ENCODE measurements around the gene NR4A3.

GRCh38 chr9:99885747-99886146 lies 64.1 kb downstream of the NR4A3 start:
- TF ChIP-seq RAD21 (IDR thresholded peaks at IDR 0.05; ENCODE audit: low read depth) (no peak), TEAD4 (IDR thresholded peaks at IDR 0.05) (no peak), CREB1 (IDR thresholded peaks at IDR 0.05; ENCODE audit: low read depth) (no peak), CEBPB (IDR thresholded peaks at IDR 0.05) (no peak), EGR1 (IDR thresholded peaks at IDR 0.05) (no peak)
- TF ChIP-seq, protein P1, sequence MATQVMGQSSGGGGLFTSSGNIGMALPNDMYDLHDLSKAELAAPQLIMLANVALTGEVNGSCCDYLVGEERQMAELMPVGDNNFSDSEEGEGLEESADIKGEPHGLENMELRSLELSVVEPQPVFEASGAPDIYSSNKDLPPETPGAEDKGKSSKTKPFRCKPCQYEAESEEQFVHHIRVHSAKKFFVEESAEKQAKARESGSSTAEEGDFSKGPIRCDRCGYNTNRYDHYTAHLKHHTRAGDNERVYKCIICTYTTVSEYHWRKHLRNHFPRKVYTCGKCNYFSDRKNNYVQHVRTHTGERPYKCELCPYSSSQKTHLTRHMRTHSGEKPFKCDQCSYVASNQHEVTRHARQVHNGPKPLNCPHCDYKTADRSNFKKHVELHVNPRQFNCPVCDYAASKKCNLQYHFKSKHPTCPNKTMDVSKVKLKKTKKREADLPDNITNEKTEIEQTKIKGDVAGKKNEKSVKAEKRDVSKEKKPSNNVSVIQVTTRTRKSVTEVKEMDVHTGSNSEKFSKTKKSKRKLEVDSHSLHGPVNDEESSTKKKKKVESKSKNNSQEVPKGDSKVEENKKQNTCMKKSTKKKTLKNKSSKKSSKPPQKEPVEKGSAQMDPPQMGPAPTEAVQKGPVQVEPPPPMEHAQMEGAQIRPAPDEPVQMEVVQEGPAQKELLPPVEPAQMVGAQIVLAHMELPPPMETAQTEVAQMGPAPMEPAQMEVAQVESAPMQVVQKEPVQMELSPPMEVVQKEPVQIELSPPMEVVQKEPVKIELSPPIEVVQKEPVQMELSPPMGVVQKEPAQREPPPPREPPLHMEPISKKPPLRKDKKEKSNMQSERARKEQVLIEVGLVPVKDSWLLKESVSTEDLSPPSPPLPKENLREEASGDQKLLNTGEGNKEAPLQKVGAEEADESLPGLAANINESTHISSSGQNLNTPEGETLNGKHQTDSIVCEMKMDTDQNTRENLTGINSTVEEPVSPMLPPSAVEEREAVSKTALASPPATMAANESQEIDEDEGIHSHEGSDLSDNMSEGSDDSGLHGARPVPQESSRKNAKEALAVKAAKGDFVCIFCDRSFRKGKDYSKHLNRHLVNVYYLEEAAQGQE (IDR thresholded peaks at IDR 0.05; ENCODE audit: low read depth), result no peak

Measured in Ishikawa (cell line).